GM19468 (cell line): ENCODE data around the gene TATDN2.

ENCODE experiments used
- ATAC-seq: cut with Tn5 transposase; IDR thresholded peaks from one replicate; pipeline ENCODE4 v1.9.1; 2021; ENCODE audit warnings: mild to moderate bottlenecking, moderate library complexity, moderate number of reproducible peaks; ENCODE audit not compliant: unreplicated experiment; ENCODE audit errors: extremely low read depth

Gene TATDN2

DNA sequence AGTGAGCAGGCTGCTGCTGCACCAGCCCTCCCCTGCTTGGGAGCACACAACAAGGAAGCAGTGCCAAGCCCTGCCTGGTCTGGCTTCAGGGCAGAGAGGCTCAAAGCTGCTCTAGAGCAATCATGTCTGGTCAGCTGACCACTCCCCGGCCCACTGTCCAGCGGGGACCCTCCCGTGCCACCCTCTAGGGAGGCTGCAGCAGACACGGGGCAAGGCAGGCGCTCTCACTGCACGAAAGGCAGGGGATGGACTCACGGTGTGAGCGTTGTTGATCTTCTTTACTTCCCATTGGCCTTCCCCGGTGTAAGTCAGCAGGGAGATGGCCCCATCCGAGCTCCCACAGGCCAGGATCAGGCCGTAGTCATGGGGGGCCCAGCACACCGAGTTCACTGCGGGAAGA lies 63.5 kb downstream of the TATDN2 start:
- ATAC-seq, result no peak

DNA sequence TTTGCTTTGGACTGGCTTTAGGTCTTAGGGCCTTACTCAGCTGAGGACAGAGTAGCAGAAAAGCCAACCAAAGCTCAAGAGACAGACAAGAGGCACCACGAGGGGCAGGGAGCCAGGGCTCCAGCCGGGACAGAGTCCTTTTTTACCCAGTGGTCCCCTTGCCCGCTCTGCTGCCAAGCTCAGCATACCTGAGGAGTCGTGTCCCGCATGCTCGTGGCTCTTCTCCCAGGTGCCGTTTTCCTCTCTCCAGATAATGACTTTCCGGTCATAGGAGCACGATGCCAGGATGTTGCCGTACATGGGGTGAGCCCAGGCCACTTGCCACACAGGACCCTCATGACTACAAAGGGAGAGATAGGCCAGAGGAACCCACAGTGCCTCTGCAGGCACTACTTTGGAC lies 64.1 kb downstream of the TATDN2 start:
- ATAC-seq, result no peak

DNA sequence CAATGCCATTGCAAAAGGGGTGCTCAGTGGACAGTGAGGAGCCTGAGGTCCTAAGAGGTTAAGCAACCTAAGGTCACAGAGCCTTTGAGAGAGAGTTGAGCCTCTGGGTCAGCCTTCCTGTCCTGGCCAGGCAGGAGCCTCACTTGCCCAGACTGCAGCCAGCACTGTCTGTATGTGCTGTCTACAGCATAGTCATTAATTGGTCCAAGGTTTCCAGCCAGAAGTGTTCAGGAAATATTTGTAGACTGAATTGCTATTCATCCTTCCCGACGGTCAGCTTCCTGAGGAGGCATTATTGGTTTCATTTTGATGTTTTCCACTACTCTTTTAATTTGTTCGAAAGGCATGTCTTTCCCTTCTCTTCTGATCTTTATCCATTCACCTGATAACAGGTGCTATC lies 64.6 kb downstream of the TATDN2 start:
- ATAC-seq, result no peak

DNA sequence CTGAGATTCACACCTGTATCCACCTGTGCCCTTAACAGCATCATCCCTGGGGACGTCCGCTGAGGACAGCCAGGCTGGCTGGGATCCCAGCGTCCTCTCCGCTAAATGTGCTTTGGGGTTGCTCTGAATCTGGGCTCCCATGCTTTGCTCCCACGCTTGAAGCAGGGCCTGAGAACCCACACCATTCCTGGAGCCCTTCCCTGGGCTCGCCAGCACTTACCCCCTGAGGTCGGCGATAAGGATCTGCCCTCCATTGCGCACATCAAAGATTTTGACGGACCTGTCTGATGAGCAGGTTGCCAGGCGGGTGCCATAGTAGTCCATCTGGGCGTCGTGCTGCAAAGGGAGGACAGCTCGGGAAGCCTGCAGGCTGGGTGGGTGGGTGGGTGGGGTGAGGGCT lies 66.8 kb downstream of the TATDN2 start:
- ATAC-seq, result no peak

DNA sequence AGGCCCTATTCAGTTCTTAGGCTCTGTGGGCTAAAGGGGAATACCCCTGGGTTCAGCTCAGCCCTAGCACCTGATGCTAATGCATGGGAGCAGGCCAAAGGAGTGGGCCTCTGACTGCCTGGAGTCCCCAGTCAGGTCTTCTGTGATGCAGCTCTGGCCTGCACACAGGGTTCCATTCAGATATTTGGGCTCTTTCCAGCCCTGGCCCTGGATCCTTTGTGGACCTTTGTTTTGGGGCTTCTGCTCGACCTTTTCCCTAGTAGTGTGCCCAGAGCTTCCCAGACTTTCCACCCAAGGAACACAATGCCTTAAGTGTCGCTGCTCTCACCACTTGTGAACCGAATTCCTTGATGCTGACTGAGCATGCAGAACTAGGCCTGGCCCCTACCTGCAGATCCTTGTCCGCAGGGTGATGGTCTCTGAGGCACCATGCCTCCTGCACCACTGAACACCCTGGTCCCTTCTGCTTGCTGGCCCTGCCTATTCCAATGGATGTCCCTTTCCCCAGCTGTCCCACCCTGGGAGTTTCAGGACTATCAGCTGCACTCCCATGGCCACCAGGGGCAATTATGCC lies 67.6 kb downstream of the TATDN2 start:
- no peak for ATAC-seq

DNA sequence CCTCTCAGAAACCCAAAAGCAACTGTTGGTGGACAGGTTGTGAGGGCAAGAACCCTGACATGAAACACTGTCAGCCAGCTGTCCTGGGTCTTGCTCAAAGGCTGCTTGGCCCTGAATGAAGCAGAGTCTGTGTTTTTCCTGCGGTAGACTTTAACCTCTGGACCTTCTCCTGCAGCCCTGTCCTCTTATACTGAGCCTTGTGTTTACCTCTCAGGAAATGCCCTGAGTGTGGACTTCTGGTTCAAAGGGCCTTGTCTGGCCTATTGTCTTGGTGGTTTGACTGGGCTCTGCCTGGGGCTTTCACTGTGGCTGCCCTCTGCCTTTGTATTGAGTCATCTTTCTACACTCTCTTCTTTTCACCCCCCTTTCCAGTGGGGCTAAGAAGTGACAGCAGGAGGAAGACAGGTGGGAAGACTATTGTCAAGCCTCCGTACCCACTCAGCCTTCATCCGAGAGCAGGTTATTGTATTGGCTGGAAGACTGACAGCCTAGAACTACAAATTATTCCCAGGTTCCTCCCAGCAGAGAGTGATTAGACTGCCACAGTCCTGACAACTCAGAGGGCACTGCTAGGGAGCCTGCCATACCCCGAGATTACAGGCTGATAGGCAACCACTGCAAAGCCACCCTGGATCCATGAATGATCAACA lies 69.2 kb downstream of the TATDN2 start:
- ATAC-seq, result no peak

DNA sequence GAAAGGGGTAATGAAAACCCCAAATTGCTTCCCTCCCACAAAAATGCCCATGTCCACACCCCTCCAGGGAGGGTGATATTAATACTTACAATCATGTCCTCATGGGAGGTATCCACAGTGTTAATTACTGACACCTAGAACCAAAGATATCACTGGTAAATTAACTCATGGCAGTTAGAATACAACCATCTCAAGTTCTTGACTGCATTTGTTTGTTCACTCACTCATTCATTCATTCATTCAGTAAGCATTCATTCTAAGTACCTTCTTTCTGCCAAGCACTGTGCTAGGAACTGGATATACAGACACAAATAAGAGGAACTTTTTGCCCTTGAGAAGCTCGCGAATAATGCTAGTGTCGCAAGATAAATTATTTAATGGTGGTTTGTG lies 69.7 kb downstream of the TATDN2 start:
- ATAC-seq, result no peak

DNA sequence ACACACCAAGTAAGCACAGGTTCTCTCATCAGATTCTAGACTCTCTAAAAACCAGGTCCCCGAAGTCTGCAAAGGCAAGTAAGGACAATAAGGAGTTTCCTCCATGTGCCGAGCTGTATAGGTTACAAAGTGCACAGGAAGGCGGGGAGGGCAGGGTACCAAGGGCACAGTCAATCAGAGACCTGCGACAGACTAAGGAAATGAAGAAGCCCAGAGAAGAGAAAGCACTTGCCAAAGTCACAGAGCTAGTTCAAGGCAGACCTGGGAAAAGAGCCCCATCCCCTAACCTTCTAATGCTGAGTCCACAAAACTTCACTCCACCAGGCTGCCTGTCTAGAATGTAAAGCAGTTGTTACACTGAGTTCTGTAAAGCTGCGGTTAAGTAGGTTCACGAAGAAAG lies 71.0 kb downstream of the TATDN2 start:
- no peak for ATAC-seq

DNA sequence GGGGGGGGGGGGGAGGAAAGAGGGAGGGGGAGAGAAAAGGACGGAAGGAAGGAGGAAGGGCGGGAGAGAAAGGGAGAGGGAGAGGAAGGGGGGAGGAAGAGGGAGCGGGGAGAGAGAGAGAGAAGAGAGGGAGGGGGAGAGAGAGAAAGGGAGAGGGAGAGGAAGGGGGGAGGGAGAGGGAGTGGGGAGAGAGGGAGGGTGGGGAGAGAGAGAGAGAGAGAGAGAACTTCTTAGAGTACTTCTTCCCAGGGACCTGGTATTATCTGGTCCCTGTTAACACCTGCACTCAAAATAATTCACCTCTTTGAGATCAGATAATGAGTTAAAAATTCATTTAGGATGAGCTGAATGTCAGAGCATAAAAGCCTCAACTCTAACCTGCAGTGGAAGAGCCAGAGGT lies 71.5 kb downstream of the TATDN2 start:
- ATAC-seq, result no peak

DNA sequence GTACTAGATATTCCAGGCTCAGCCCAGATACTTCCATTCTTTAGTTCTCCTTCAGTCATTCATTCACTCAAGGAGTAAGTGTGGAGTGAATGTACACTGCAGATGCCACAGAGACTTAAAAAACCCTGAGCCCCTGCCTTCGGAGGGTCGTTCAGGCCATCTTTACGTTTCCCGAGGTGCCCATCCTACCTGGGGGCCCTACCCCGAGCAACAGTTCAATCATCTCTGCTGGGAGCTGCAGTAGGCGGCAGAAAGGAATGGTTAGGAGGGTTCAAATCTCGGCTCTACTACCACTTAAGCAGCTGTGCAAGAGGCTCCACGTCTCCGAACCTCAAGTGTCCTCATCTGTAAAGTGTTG lies 72.0 kb downstream of the TATDN2 start:
- ATAC-seq, result no peak

DNA sequence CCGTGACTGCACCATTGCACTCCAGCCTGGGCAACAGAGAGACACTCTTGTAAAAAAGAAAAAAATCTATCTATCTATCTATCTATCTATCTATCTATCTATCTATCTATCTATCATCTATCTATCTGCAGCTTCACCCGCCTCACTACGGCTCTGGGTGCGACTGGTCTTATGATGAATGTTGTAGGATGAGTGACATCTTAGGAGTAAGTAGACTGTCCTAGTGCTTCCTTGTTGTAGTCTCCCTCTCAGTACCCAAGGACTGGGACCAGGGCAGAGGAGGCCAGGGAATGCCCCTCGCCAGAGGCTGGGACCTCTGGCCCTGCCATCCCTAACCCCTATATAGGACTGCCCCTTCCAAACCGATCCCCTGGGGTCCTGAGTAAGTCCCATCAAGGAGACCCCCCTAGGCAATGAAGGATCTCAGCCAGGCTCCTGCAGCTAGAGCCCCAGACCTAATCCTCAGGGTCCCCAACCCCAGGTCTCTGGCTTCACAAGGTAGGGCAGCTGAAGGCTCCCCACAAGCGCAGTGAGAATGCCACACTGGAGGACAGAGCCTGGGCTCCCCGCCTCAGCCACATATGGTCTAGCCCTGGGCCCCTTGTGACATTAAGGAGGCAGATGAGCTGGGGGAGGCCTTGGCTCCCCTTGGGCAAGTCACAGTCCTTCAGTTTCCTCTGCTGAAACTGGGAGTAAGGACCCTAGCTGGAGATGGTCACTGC lies 73.5 kb downstream of the TATDN2 start:
- ATAC-seq, result no peak

DNA sequence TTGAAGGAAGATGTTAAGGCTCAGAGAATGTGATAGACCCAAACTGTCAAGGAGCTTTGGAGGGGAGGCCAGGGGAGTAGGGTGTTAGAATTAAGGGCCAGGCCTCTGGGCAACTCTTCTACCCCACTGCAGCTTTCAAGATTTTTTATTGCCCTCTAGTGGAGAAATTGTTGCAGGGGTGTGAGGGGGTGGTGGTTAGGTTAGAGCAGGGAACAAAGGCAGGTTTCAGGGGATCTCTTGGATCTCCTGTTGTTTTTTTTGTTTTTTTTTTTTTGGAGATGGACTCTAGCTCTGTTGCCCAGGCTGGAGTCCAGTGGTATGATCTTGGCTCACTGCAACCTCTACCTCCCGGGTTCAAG lies 74.1 kb downstream of the TATDN2 start:
- no peak for ATAC-seq

DNA sequence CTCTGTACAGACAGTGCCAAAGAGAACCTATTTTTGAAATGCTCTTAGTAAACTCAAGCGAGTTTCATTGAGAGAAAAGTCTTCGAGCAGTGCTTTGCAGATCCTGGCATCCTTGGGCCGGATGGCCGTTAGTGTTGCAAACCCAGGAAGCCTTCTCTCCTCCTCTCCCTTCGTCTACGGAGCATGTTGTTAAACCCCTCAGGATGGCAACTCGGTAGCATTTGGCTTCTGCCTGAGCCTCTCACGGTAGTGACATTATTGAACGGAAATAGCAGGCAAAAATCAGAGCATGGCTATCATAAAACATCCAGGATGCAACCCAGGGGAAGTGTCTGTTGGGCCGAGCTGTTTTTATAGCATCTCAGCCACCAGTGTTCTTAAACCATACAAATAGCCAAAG lies 79.3 kb downstream of the TATDN2 start:
- ATAC-seq, result no peak

DNA sequence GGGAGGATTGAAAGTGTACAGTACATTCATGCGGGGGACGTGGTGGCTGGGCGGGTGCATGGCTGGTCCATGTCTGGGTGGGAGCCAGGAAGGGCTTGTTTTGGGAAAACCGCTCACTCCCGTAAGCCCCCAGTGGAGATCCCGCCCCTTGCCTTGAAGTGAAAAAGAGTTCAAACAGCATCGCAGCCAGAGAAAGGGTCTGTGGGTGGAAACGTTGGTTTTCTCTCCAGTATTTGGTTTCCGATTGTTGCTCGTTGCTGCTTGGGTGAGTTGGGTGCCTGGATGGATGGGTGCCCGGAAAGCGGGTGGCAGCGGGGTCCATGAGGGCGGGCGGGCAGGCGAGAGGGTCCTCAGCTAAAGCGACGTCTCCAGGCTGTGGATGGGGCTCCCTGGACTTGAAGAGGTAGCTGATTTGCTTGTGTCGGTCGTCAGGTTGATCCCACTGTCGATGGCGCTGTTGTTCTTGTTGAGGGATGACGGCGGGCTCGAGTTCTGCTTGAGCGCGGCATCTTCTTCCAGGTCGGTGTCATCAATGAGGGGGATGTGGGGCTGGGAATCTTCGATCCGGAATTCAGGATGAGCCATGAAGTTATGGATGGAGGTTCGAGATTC lies 80.3 kb downstream of the TATDN2 start:
- ATAC-seq, result no peak

DNA sequence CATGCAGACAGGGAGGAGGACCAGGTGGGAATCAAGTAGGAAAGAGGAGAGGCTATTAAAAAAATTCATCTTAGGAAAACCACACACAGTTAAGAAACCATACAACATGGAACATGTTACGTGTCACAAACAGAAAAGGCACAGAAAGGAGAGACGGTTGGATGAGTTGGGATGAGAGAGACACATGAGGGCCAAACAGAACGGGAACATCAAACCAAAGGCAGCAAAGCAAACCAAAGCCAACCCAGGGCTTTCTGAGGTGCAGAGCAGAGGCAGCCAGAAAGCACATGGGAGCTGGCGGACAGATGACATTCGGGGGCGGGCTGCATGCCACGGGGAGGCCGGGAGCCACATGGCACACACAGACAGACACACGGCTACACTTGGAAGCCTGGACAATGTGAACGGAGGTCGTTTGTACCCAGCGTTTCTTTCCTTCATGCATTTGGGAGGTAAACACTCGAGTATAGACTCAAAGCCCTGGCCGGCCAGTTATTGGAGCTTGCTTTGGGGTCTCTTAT lies 81.3 kb downstream of the TATDN2 start:
- no peak for ATAC-seq

DNA sequence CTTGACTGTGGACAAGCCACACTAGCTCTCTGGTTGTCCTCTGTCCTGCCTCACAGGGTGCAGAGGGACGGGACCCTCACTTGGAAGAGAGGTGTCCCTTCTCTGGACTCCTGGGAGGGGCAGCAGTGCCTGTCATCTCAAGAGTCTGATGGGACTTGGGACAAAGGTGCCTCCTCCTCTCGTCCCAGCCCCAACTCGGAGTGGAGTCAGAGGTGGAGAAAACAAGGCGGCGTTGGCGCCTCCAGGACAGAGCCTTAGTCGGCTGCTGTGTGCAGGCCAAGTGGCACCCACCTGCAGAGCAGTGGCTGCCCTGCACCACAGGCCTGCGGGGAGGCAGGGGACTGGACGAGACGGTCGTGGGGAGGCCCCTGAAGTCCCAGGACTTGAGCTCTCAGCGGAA lies 82.1 kb downstream of the TATDN2 start:
- no peak for ATAC-seq
